Stimulated activated CD4-positive, alpha-beta T cell treated with anti-CD3 and anti-CD28 coated beads, Interleukin-12 subunit alpha, Interleukin-12 subunit beta, amount 100 ng/mL, for 48 hours (primary cell): ENCODE results near the gene MRPL47.

Experiments used
- DNase-seq, 3 donors: peaks; one replicate each; pipeline ENCODE4 v3.0.0-alpha.2; 2020; ENCODE audit warnings: low read depth in 2 of 3, low spot score in 1 of 3

MRPL47 gene

DNA sequence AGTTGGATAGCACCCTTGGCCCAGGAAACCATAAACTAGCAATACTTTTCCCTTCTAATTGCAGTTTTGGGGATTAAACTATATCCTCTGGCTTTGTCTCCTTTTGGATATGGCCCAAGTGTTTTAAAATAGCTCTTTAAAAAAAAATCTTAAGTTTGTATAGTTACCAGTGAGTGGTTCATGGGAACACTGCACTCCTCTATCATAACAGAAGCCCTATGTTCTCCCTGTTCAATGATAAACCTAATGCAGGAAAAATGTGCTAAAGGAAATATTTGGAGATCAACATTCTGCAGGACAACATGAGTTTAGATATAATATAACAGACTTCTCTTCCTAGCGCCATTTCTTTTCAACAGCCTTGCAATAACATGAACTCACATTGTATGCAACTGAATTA, 13.1 kb downstream of the MRPL47 start:
- DNase-seq, result no peak

DNA sequence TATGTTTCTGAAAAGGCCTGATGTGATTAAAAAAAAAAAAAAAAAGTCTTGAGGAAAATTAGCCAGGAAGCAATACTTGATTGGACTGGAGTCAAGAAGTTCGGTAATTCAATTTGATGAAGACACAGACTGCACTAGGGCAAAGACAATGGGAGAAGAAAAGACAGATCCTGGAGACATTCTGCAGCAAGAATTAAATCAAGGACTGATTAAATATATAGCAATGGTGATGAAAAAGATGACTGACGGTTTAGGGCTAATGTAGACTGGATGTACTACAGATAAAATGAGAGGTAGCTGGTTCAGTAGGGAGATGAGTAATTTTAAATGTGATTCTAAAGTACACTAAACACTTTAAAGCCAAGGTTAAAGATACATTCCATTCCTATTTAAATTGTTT, 13.8 kb downstream of the MRPL47 start:
- DNase-seq, result no peak

DNA sequence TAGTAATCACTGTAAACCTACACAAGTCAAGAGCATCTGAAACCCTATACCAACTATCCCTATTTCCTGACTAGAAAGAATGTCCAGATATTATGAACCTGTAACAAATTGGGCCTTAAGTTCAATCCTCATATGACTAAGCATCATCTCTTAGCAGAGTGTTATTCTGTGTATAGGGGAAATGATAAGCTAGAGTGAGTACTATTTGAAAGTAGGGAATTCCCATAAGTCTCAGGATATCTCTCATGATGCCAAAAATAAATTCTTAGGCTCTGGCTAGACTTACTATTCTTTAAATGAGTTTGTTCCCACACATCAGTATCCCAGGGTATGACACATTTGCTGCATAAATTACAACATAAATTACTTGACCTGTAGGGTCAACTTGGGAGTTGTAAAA, 15.3 kb downstream of the MRPL47 start:
- no peak for DNase-seq

DNA sequence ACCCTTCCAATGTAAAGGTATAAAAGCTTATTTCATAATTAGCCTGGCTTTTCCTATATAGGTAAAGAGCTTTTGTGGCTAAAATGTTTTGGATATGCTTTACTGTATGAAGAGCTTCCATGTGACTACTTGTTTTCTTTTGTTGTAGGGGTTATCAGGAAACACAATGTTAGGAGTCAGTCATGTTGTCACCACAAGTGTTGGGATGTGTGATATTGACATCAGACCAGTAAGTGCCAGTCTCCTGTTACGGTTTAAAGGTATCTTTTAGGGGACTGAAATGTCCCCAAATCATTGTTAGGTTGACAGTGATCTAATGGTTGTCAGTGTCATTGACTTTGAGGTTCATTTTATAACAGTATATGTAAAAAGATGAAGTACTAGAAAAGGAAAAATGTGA, 23.4 kb downstream of the MRPL47 start:
- no peak for DNase-seq

DNA sequence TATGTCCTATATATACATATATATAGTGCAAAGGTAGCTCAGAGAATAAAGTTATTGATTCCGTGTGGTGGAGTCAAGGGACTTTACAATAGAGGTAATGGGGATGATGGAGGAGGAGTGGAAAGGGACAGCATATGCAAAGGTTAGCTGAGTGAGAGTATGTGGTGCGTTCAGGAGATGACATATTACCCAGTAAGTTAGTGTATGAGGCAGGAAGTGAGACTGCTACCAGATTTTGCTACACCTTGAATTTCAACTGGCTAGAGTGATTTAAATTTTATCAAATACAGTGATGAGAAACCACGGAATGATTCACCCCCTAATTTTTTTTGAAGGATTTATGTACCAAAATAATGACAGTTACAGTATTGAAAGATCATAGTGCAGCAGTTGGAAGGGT, 38.9 kb downstream of the MRPL47 start:
- DNase-seq, result no peak

DNA sequence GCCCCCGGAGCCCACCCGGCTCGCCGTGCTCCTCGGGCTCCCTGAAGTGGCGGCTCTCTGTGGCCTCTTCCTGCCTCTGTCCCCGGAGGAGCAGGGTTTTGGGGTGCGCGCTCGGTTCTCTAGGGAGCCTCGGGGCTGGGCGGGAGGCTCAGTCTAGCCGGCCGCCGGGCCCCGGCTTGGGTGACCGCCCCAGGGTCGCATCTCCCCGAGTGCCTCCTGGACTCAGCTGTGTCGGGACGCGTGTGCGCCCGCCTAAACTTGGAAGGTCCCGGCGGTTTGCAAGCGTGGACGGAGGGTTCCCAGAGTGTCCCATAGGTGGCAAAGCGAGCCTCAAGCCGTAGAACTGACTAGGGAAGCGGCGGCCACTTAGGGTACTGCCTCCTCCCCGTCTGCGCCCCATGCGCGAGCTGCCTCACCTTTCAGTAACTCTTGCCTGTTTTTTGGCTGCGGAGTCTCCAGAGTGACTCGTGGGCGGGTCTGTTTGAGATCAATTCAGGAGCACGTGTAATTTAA, 41.1 kb downstream of the MRPL47 start:
- DNase-seq, result peak; percentile 53 to 70 (median 65)

DNA sequence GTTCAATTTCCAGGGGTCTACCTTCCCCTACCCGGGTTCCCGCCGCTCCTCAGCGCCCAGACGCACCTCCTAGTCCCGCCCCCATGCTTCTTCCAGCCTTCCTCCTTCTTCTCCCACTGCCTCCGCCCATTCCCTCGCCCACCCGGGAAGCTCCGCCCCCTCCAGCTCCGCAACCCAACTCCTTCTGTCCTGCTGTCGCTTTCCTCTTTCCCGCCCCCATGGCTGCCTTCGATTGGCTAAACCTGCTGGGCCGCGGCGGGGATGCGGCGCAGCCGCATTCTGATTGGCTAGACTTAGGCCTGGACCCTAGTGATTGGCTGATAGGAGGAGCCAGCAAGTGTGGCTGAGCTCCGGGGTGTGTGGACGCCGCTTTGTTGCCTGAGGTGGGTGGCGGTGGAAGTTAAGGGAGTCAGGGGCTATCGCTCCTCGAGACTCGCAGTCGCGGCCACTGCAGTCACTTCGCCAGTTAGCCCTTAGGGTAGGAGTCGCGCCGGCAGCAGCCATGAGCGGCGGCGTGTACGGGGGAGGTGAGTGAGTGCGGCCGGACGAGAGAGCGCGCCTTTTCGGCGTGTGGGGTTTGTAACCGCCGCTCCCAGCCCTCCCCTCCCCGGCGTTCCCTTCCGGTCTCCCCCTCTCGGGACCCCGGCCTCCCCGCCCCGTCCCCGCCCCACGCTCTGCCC, 41.7 kb downstream of the MRPL47 start, which contains the start of gene ACTL6A:
Gene ACTL6A, plus strand, starts transcription at position 336 of the 680 bp plus-strand sequence. Its CDS starts 167 bp downstream, at position 503.
- peak; percentile 99 for DNase-seq

DNA sequence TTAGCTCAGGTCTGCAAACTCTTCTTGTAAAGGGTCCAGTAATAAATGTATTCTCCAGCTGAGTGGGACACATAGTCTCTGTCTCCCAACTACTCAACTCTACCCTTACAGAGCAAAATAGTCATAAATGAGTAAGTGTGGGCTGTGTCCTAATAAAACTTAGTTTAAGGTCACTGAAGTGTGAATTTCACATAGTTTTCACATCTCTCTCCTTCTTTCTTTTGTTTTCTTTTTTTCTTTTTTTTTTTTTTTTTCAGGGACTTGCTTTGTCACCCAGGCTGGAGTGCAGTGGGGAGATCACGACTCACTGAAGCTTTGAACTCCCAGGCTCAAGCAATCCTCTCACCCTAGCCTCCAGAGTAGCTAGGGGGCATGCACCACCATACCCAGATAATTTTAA, 43.6 kb downstream of the MRPL47 start:
- DNase-seq, result no peak

DNA sequence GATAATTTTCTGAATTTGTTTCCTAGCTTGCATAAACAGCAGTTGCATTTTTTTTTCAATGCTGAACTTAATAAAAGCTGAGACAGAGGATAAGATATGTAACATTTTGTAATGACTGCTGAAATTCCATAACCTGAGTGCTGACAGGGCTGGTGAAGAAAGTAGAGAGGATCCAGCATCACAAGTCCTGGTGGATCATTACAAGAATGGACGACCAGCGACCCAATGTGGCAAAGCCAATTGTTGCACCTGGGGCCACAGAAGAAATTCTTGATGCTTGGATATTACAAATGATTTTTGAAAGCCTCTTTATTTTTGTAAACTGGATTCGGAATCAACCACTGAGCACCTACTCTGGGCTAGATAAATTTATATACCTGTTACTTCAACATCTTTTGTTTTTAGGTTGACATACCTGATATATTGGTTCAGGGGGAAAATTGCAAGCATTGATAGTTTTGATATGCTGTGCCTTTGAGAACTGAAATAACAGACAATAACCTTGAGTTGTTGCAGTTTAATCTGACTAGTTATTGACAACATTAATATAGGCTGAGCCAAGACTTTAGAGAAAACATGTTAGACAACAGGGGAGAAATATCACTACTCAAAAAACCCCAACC, 45.6 kb downstream of the MRPL47 start:
- DNase-seq, result peak in 2 of 3 donors; percentile 26 to 41

DNA sequence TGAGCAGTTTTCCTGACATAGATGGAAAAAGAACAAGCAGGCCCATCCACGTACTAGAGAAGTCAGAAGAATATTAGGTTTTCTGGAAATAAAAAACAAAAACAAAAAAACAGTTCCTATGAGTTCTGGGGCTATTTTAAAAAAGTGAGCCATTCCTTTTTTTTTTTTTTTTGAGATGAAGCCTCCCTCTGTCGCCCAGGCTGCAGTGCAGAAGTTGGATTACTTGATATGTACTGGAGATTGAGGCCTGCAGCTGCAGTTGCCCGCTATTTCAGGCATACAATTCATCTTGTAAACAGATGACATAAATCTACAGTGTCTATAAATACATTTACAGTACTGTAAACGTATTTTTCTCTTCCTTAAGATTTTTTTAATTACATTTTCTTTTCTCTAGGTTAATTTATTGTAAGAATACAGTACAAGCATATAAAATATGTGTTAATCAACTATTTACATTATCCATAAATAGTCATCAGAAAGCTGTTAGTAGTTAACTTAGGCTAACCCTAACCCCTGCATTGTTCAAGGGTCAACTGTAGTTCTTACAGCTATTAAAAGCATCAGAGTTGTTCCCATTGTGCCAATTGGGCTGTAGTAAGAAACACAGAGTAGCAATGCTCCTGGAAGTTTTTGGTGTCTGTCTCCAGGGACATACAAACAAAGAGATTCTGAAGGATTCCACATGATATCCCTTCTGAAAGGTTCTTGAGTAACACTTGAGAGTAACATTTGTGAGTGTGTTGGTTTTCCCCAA, 52.9 kb downstream of the MRPL47 start:
- no peak for DNase-seq

DNA sequence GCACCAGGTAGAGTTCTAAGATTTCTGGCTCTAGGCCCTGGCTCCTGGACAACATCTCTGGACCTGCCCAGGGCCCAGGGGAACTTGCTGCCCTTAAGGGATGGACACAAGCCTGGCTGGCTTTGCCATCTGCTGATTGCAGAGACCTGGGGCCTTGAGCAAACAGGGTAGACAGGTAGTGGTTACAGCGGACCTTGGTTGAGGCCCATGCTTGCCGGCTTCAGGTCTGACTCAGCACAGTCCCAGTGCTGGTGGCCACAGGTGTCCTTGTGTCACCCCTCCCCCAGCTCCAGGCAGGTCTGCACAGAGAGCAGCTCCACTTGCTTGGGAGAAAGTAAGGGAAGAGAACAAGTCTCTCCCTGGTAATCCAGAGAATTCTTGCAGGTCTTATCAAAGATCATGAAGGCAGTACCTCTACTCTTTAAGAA, 57.6 kb downstream of the MRPL47 start:
- no peak for DNase-seq

DNA sequence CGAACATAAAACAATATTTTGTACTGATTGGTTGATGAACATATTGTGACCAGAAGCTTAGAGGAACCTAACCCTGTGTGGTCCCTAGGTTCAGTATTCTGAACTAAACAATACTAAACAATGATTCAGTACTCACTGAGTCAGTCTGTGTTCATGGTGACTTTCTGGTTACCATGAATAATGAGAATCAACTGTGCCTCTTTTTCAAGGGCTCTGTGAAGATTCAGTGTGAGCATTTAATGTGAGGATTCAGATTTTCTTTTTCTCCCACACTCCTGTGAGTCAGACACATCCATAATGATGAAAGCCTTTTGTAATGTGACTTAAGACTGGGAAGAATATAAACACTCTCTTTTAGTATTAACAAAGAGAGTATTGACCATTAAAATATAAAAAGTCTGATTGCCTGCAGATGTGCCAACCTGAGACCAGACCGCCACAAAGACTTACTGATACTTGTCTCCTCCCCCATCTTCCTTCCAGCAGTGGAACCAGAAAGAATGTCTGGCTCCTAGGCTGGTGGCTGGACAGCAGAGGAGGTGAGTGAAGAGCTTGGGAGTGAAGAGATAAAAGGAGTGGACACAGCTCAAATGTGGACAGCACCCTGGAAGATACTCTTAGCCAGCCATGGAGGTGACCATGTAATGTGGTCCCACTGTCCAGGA, 59.3 kb downstream of the MRPL47 start:
- DNase-seq, result no peak

DNA sequence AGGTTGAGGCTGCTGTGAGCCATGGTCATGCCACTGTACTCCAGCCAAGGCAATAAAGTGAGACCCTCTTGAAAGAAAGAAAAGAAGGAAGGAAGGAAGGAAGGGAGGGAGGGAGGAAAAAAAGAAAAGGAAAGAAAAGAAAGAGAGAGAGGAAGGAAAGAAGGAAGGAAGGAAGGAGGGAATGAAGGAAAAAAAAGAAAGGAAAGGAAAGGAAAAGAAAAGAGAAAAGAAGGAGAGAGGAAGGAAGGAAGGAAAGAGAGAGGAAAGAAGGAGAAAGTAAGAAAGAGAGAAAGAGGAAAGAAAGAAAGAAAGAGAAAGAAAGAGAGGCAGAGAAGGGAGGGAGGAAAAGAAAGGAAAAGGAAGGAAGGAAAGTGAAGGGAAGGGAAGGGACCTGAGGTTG, 62.1 kb downstream of the MRPL47 start:
- DNase-seq, result no peak

DNA sequence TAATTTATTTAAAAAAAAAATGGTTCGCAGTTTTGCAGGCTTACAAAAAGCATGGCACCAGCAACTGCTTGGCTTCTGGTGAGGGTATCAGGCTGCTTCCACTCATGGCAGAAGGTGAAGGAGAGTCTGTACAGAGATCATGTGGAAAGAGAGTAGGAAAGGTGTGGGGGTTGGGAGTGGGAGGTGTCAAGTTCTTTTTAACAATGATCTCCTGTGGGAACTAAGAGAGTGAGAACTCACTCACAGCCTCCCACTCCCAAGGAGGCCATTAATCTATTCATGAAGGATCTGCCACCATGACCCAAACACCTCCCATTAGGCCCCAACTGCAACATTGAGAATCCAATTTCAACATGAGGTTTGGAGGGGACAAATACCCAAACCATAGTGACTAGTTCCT, 62.8 kb downstream of the MRPL47 start:
- DNase-seq, result no peak

DNA sequence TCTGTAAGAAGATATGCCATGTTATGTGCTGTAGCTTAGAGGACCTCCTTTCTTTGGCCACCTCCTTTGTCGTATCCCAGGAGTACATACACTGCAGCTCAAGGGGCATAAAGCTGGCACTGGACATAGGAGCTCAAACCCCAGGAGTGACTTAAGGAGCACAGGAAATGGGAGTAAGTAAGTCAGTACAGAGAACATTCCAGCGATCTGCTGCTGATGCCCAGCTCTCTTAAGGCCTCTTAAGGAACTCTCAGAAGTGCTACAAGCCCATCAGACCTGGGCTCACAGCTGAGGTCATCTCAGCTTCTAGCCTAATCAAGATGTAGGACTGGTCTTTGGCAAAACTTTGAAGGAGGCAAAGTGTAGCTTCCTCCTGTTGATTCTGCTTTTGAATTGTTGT, 63.3 kb downstream of the MRPL47 start:
- DNase-seq, result no peak
